Activated gamma-delta T cell treated with anti-CD3 and anti-CD28 coated beads, Interleukin-2, amount 50 U/mL, for 16 hours (primary cell): ENCODE measurements around the gene NR6A1.
"Not testable (repeated sequence)": the region's sequence is repeated elsewhere in the genome, so short reads cannot be mapped to it uniquely, and the experiment has no call there.

Experiments used
- DNase-seq: peaks from one replicate; pipeline ENCODE4 v3.0.0-alpha.2; 2020; ENCODE audit warnings: low read depth

Gene NR6A1

DNA sequence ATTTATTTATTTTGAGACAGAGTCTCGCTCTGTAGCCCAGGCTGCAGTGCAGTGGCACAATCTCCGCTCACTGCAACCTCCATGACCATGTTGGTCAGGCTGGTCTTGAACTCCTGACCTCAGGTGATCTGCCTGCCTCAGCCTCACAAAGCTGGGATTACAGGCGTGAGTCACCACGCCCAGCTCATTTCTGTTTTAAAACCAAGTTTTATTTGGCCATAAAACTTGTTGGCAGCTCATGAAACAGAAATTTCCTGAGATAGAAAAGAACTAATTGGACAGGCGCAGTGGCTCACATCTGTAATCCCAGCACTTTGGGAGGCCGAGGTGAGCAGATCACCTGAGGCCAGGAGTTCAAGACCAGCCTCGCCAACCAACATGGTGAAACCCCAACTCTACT is 155.3 kb downstream of the NR6A1 start:
- not testable (repeated sequence) for DNase-seq

DNA sequence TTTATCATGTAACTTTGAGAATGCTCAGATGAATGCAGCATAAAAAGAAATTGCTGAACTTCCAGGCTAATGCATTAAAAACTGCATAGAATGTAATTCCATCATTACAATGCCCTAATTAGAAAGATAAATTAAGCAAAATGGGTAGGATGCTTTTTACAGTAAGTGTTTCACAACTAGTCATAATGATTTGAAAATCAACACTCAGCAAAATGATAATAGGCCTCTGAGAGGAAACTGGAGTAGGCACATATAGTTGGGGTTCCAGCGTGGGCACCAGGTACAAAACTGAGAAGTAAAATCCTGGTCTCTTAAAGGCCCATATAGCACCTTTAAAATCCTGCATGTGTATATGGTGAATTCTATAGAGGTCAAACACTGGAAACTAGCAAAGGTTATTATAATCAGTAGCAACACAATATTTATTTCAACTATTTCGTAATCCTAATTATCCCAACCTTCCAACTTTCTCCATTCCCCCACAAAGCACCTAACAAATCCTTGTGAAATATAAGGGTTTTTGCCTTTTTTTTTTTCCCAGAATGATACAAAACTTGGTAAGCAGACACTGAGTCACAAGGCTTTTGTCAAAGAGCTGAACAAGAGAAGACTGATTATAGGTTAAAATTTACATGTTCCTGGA is 155.9 kb downstream of the NR6A1 start:
- no peak for DNase-seq

DNA sequence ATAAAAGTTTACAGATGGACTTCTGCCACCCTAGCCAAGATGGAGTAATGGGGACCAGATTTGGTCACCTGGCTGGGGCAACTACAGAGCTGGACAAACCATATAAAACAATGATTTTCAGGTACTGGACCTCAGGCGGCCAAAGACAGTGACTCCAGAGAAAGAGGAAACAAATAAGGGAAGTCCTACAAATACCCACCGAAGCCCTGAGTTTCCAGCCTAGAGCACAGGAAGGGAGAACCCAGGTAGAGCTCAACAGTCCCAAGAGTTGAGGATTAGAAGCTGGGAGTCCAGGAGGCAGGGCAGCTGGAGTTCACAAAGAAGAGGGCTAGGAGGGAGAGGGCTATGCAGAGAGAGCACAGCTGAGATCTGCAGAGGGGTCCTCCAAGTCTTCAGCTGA is 157.3 kb downstream of the NR6A1 start:
- no peak for DNase-seq

DNA sequence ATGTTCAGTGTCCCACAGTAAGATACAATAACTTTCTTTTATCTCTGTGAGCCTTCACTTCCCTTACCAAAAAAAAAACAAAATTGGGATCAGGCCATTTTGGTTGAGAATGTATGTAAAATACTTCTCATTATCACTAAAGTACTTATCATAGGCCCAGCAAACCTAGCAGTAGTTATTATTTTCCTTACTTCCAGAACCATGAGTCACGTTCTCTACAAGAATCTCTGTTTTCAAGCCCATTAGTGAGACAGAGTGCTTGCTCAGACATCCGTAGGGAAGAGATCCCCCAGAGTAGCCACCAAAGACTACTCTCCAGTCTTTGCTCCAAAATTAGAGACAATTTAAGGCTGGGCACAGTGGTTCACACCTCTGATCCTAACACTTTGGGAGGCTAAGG is 160.0 kb downstream of the NR6A1 start:
- DNase-seq = no peak

DNA sequence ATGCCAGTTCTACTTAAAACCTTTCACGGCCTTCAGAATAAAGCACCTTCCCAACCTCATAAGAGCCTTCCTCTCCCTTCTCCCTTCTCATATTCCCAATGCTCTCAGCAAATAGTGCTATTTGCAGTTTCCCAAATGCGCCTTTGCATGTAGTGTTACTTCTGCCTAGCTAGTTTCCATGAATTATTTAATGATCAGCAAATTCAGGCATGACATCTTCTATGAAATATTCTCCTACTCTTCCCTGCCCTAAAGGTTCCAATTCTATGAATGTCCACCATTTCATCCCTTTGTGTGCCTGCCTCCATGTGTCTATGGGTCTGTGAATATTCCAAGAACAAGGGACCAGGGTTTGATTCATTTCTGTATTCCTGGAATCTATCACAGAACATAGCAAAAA is 165.1 kb downstream of the NR6A1 start:
- no peak for DNase-seq

DNA sequence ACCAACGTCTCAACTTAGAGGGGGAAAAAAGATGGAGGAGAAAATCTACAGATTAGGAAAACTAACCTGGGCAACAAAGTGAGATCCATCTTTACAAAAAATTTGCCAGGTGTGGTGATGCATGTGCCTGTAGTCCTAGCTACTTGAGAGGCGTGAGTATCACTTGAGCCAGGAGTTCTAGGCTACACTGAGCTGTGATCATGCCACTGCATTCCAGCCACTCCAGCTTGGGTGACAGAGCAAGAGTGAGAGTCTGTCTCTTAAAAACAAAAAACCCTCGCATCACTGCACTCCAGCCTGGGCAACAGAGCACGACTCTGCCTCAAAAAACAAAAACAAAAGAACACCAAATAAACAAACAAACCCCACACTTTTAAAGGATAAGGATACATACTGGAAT is 165.9 kb downstream of the NR6A1 start:
- DNase-seq = no peak

DNA sequence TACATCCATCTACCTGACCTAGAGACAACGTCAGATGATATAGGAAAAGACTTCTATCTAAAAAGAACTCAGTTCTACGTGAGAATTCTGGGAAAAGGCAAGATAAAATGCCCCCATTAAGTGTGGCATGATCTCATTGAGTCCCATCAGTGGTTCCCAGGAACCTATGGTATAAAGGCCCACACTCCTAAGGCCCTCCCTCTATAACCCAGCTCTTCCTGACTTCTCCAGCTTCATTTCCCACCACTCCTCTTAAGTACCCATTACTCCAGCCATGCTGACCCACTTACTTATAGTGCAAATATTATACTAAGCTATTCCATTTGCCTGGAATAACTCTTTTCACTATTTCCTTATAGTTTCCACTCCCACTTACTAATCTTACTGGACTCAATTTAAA is 168.5 kb downstream of the NR6A1 start:
- DNase-seq = no peak

DNA sequence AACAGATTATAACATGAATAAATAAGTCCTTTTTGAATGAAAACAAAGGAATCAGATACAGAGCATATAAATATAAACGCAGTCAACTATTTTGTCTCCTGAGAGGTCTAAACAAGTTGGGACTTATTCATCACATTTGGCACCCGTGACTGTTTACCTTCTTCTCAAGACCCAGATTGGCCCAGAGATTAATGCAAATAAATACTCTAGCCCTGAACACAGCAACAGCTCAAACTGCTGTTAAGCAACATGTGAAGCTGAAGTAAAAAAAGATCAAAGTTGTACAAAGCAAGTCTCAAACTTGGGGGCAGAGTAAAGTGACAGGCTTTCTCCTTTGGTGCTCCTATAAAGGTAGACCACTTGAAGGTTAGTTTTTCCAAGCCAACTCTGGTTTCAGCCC is 168.9 kb downstream of the NR6A1 start:
- DNase-seq = no peak

DNA sequence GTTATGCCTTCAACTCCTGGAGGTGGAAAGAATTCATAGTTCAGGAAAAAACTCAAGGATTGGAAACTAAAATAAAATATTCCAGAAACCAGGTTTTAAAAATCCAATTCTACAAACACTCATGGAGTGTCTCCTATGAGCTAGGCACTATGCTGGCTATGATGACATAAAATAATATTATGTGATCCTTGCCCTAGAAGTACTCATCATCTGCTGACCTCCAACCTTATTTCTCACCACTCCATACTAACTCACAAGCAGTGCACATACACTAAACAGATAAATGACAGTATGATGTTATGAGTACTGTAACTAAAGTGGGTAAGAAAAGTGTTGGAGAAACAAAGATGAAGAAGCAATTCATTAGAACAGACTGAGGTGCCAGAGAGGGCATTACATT is 170.7 kb downstream of the NR6A1 start:
- no peak for DNase-seq

DNA sequence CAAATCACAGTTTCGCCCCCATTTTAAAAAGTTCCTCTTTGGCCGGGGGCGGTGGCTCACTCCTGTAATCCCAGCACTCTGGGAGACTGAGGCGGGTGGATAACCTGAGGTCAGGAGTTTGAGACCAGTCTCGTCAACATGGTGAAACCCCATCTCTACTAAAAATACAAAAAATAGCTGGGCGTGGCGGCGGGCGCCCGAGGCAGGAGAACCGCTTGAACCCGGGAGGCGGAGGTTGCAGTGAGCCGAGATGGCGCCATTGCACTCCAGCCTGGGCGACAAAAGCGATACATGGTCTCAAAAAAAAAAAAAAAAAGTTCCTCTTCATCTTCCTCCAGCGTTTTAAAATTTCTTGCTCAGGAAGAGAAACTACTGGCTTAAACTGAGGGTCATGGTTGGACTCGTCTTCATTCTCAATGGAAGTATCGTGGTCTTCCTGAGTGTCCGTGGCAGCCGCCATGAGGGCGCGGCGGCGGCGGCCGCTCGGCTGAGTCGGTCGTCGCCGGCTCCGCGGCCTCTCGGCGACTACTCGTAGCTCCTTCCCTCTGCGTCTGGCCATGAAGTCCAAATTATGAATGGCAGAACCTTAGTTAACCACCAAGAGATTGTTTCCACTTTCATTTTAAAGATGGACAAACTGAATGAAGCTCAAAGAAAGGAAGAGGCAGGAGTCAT is 171.9 kb downstream of the NR6A1 start:
- no peak for DNase-seq

DNA sequence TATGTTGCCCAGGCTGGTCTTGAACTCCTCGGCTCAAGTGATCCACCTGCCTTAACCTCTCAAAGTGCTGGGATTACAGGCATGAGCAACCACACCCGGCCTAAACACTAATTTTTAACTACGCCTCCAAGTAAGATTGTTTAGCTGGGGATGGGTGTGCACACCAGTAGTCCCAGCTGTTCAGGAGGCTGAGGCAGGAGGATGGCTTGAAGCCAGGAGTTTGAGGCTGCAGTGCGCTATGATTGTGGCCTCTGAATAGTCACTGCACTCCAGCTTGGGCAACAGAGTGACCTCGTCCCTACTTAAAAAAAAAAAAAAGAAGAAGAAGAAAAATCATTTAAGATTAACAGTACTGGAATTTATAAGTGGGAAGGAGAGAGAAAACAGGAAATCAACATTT is 173.1 kb downstream of the NR6A1 start:
- no peak for DNase-seq

DNA sequence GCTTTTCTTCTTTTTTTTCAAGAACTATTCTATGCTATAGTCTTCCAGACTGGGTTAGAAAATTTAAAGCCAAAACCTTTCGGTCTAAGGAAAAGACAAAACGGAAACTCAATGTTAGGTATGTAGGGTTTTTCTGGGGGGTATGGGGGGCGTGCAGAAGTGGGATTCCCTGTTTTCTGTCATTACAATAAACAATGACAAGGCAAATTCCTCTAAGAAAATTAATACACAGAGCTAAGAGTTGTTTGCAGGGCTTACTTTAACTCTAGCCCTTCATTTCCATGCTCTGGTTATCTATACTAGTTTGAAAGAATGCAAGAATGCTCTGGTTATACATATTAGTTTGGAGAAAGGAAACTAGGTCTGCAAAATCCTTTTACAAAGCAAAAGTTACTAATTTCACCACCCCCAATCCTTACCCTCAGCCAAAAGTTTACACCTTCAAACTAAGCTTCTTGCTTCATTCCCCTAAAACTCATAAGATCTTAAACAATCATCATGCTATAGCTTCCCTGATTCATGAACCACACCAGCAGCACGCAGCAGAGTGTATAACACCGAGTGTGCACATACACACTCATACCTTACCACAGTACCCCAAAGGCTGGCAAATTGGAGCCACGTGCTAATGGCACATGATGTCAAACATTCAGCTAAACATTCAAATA is 174.8 kb downstream of the NR6A1 start:
- no peak for DNase-seq

DNA sequence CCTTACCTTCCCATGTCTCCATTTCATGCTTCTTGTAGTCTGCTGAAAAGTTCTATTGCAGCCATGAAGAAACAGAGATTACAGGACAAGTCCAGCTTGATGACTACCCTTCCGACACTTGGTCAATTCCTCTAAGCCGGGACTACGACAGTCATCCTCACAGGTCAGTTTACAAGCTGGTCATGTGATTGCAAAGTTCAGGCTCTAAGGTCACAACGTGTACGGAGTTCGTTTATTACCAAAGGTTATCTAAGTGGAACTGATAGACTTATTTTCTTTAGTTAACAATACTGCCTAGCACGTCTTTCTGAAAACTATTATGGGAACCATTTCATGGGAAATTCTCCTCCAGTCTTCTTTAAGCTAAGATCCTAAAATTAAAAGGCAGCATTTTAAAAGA is 175.4 kb downstream of the NR6A1 start:
- no peak for DNase-seq

DNA sequence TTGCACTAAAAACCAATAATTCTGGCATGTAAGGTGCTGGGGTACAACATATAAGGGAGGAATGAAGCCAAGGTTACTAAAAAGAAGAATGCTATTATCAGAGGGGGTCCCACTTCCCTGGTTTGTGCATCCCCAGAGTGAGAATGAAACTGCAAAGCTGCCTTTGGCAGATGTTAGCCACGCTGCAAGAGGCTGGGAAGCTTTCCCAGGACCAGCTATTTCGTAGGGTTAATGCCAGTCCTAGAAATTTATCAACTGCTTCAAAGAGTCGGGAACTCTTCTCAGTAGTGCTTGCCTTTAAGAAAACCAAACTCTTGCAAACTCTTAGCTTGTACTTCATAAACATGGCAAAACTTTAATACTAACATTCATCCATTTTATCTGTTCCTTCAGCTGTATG is 176.4 kb downstream of the NR6A1 start:
- DNase-seq = no peak

DNA sequence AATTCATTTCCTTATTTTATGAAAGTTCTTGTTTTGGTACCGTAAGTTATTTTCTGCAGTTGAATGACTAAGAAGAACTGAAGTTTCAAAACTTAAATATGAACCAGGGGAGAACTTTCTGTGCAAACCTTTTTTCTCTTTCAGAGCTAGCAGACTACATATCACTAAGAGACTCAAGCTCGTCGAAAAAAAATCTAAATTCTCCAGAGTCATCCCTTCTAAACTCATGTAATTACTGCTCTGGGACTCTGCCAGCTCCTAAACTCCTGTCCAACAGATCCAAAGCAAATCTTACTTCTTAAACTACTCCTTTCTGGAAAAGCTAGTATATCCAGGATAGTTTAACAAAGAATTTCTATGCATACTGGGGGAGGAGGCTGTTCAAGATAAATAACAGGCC is 176.9 kb downstream of the NR6A1 start:
- DNase-seq = no peak

DNA sequence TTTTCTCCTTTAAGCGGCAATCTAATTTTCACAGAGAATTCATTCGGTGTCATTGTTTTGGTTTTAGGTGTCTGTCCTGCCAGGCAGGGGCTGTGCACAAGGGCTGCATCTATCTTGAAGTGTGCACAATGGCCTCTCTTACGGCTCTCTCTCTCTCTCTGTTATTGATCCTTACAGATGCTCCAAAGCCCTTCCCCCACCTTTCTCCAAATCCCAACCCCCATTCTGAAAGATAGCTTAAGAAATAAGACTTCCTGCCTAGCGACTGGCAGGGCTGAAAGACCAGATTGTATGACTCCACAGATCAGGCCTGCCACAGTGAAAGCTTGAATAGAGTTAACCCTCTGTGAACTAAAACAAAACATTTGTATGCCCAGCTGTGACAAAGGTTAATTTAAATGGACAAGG is 177.5 kb downstream of the NR6A1 start:
- DNase-seq = no peak

DNA sequence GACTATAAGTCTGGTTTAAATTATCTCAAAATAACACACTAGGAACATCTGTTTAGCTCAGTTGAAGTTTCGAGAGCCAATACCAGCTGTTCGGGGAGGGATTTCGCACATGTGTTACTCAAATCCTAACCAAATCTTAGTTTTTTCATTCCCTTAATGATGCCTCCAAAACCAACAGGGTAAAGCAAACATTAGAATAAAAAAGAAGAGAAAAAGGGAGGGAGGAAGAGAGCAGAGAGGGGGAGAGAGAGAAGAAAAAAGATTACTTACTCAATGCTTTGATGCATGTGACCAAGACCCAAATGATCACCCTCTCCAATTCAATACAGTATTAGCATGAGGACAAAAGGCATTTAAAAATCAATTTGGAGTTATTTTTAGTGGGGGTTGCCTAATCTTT is 177.9 kb downstream of the NR6A1 start:
- no peak for DNase-seq

DNA sequence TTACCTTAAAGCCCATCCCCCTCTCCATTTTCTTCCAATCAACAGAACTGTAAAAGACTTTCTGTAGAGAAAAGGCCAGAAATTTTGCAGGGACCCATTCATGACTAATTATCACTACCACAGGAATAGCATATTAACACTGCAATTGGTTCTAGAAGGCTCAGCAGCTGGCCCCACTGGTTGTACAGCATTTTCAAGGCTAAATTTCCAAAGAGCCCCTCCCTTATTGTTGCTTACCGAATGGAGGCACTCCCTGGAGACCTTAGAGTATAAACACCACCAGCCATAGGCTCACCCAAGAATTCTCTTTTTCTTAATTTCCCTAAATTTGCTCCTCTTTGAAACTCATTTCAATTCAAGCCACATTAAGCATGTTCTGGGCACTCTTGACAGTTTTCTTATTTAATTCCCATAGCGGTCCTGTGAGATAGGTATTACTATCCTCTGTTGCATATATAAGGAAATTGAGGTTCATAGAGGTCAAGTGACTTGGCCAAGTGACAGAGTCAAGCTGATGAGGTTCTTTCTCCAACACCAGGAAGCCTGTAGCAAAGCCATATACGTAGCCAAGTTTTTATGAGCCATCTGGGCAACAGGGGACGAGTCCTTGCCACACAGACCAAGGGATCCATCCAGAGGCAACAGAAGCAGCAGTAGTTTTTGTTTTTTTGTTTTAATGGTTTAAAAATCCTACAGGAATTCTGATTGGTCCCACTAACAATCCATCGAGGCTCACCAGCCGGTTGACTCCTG is 180.0 kb downstream of the NR6A1 start:
- DNase-seq = no peak

DNA sequence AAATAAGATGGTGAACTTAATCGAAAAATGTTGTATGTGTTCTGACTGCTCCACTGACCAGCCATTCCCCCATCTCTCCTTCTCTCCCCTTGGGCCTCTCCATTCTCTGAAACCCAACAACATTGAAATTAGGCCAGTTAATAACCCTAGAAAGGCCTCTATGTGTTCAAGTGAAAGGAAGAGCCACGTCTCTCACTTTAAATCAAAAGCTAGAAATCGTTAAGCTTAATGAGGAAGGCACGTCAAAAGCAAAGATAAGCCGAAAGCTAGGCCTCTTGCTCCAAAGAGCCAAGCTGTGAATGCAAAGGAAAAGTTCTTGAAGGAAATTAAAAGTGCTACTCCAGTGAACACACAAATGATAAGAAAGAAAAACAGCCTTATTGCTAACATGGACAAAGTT is 186.5 kb downstream of the NR6A1 start:
- no peak for DNase-seq

DNA sequence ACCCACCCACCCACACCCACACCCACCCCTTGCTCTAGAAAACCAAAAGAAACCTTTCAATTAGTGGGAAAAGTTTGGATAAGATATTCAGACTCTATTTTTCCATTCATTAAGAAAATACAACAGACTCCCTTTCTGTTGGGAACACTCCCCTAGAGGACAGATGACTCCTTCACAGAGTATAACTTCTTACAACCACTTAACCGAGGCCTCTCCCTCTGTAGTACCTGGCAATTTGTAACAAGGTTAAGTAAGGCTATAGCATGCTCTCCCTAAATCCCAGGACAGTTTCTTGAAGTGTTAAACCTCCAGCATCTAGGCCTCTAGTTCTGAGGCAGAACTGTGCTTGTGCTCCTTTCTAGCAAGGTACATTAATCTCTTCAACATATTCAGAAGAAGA is 188.0 kb downstream of the NR6A1 start:
- no peak for DNase-seq

DNA sequence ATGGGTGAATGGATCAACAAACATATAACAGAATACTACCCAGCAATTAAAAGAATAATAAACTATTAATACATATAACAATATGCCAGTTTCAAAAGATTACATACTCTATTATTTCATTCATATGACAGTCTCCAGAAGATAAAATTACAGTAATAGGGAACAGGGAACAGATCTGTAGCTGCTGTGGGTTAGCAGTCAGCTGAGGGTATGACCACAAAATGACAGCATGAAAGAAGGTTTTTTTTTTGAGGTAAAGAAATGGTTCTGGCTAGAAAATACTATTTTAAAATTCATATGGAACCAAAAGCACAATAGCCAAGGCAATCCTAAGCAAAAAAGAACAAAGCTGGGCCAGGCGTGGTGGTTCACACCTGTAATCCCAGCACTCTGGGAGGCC is 190.9 kb downstream of the NR6A1 start:
- DNase-seq = no peak

DNA sequence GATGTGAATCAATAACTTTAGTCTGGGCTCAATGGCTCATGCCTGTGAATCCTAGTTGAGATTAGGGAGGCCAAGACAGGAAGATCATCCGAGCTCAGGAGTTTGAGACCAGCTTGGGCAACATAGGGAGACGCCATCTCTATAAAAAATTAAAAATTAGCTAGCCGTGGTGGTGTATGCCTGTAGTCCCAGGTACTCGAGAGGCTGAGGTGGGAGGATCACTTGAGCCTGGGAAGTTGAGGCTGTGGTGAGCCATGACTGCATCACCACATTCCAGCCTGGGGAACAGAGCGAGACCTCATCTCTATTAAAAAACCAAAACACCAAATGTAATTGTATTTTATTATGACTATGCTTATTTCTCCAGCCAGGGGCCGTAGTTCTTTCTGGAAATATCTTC is 194.4 kb downstream of the NR6A1 start:
- no peak for DNase-seq
